NCI-H82 treated with DMSO at 0.1 percent for 48 hours (cell line): Measurements from ENCODE around the gene MAGI3.
"Not testable (repeated sequence)": the region's sequence is repeated elsewhere in the genome, so short reads cannot be mapped to it uniquely, and the experiment has no call there.

Source experiments
- DNase-seq: peaks from one replicate; lab custom pipeline; 2025; ENCODE audit not compliant: unreplicated experiment; lab: John Stamatoyannopoulos, UW

MAGI3 gene

GRCh38 chr1:113439277-113439670, 49.0 kb downstream of the MAGI3 start:
- DNase-seq, result no peak

- DNase-seq, result no peak
Observed at GRCh38 chr1:113442131-113442530, 51.8 kb downstream of the MAGI3 start.

GRCh38 chr1:113444857-113445256, 54.5 kb downstream of the MAGI3 start:
- DNase-seq, result no peak

- no peak for DNase-seq
Observed at GRCh38 chr1:113451710-113452109, 61.4 kb downstream of the MAGI3 start.

DNA sequence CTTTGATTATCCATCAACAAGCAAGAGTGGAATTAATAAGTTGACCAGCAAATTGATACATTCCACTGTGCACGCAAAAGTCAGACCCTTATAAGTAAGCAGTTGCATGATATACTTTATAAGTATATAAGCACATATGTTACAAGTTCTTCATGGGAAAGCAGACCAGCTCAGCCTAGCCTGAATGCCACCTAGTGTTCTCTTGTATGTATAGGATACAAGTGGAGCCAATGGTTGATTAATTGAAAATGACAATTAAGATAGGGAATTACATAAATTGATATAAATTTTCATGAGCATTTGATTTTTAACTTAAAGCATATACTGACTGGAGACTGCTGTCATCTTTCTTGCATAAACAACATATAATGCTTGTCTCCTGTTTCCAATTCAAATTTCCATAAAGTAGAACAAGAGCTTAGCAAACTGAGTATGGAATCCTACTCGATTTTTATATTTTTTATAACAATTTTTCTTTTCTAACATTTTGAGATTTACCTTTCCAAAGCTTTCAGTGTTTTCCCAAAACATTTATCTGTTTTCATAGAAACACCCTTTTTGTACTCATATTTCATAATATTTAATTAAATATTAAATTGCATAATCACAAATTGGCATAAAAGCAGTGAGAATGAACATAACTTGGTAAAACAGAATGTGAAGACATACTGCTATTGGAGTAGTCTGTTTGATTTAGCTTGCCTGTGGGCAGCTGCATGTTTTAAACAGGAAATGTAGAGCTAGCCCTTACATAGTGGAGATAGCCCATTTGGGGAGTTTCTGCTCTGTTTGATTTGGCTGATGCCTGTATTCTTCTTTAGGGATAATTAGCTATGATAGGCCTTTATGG, 62.8 kb downstream of the MAGI3 start:
- peak; percentile 25 for DNase-seq

- no peak for DNase-seq
Observed at GRCh38 chr1:113453771-113454083, 63.4 kb downstream of the MAGI3 start.

- no peak for DNase-seq
Observed at GRCh38 chr1:113455374-113455773, 65.1 kb downstream of the MAGI3 start.

DNA sequence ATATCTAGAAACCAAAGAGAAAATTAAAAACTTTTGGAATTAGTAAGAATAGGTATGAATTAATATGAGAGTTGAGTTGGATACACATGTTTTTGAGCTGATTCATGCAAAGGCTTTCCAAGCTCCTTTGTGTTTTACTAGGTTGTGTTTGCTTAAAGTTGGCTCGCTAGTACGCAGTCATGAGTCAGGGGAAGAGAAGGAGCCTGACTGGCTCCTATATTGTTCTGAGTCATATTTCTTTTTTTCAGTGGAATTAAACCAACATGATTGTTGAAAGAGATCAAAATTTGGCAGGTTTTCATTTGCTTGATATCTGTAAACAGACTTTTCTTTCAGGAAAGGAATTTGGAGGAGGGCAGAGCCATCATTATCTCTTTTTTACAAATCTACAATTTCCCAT, 66.7 kb downstream of the MAGI3 start:
- no peak for DNase-seq

- DNase-seq, result no peak
Observed at GRCh38 chr1:113459279-113459678, 69.0 kb downstream of the MAGI3 start.

DNA sequence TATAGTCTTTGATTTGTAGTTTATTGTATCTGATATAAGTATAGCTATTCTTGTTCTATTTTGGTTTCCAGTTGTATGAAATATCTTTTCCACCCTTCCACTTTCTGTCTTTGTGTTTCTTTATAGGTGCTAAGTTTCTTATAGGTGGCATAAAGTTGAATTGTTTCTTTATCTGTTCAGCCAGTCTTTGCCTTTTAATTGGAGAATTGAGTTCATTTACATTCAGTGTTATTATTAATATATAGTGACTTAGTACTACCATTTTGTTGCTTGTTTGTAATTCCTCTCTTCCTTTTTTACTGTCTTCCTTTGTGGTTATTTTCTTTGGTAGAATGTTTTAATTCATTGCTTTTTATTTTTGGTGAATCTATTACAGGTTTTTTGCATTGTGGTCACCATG, 77.7 kb downstream of the MAGI3 start:
- no peak for DNase-seq

- DNase-seq, result not testable (repeated sequence)
Observed at GRCh38 chr1:113478427-113479195, 88.3 kb downstream of the MAGI3 start.

GRCh38 chr1:113479713-113480676, 89.7 kb downstream of the MAGI3 start:
- DNase-seq, result no peak

- not testable (repeated sequence) for DNase-seq
Observed at GRCh38 chr1:113485131-113485530, 94.8 kb downstream of the MAGI3 start.

- DNase-seq, result no peak
Observed at GRCh38 chr1:113488576-113489177, 98.4 kb downstream of the MAGI3 start.

DNA sequence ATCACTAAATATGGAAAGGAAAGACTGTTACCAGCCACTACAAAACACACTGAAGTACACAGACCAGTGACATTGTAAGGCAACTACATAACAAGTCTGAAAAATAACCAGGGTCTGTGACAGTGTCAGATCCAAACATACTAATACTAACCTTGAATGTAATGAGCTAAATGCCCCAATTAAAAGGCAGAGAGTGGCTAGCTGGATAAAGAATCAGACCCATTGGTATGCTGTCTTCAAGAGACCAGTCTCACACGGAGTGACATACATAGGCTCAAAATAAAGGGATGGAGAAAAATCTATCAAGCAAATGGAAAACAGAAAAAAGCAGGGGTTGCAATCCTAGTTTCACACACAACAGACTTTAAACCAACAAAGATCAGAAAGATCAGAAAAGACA, 100.1 kb downstream of the MAGI3 start:
- no peak for DNase-seq

- no peak for DNase-seq
Observed at GRCh38 chr1:113493533-113493932, 103.2 kb downstream of the MAGI3 start.

DNA sequence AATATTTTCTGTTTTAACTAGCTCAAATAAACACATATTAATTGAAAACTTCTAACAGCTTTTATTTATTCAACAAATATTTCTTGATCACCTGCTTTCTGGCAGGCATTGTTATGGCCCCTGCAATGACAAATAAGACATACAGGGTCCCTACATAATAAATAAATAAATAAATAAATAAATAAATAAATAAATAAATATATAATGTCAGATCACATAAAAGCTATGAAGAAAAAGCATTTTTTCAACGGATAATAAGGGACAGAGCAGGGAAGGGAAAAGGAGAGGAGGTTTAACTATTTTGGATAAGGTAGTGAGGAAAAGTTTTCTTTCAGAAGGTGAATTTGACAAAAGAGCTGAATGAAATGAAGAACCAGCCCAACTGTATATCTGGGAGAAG, 115.0 kb downstream of the MAGI3 start:
- DNase-seq, result no peak

GRCh38 chr1:113507552-113508214, 117.4 kb downstream of the MAGI3 start:
- DNase-seq, result no peak

DNA sequence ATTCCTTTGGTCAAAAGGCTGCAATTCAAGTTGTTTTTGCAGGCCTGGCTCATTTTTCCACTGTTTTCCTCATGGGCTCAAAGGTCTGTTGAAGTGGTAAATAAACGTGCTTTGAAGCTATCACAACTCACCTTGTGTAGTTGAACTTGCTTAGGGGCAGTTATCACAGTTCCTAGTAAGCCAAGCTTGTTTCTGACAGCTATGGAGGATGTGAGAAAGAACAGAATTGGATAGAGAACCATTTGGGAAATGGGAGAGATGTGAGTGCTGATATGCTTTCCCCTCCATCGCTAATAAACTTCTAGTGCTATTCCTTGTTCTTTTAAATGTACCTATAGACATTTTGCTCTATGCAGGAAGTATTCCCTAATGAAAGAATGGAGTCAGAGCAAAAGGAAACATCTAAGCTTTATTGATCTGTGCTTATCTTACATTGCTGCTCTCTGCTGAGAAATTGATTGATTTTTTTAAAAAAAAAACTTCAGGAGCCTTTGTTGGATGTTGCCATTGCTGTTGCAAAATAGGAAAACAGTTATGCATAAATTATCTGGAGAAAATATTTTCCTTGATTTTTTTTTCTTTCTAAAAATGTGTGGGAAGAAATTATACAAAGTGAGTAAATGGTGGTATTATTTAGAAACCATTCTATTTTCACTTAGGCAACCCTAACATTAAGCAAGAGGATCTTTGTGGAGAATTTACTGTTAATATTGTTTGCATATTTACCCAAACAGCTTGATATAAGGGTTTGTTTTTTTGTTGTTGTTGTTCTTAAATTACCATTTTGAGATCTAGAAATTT, 118.2 kb downstream of the MAGI3 start:
- no peak for DNase-seq

DNA sequence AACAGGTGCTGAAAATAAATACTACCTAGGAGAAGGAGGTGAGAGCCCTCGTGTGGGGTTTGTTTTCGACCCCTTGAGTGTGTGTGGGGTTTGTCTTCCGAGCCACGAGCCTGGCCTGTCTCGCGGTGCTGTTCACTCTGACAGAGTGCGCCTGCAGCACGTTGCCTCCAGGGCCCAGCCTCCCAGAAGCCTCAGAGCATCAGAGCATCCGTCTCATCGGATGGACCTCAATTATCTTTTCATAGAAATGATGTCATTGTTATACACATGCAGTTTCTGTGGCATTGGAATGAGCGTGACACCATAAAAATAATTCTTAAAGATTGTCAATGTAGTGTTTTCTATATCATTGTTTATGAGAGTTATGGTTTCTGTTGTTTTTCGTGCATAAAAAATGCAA, 119.5 kb downstream of the MAGI3 start:
- DNase-seq, result not testable (repeated sequence)
